GM13977 (cell line): Measurements from ENCODE around the gene MBOAT1.
"Not testable (repeated sequence)": the region's sequence is repeated elsewhere in the genome, so short reads cannot be mapped to it uniquely, and the experiment has no call there.

Experiments
- DNase-seq: peaks from one replicate; pipeline ENCODE4 v3.0.0; 2012; ENCODE audit warnings: low spot score
- in situ Hi-C: fragments of 300-500 bp; cut with MboI; formaldehyde crosslinking; loops from one replicate; pipeline ENCODE4 v1.12.0; 2022; ENCODE audit warnings: low sequenced_read_pairs, low pct_unique_long_range_greater_than_20kb, mixed read lengths, inconsistent platforms; ENCODE audit not compliant: unreplicated experiment
- TF ChIP-seq, protein P1 (sequence below): IDR thresholded peaks from 2 replicates; pipeline ENCODE4 v1.5.1; 2012; ENCODE audit warnings: mild to moderate bottlenecking, control low read depth; ENCODE audit not compliant: insufficient read depth; ENCODE audit errors: extremely low read depth, missing control alignments

MBOAT1 gene

DNA sequence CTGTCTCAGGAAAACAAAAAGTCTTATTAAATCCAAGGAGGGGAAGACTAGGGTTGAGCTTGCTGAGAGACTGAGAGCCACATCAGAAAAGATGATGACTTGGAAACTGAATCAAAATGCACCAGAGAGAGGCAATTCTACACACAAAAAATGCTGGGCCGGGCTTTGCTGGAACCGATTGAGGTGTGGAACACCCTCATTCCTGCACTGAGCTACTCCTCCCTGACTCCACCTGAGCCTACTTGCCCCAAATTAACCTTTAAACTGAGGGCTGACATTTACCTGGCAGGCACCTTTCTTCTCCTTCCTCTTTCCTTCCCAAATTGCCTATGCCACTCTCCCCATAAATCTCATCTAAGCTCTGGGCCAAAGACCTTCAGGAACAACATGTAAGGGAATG lies 40.8 kb upstream of the MBOAT1 start:
- TF ChIP-seq, protein P1, sequence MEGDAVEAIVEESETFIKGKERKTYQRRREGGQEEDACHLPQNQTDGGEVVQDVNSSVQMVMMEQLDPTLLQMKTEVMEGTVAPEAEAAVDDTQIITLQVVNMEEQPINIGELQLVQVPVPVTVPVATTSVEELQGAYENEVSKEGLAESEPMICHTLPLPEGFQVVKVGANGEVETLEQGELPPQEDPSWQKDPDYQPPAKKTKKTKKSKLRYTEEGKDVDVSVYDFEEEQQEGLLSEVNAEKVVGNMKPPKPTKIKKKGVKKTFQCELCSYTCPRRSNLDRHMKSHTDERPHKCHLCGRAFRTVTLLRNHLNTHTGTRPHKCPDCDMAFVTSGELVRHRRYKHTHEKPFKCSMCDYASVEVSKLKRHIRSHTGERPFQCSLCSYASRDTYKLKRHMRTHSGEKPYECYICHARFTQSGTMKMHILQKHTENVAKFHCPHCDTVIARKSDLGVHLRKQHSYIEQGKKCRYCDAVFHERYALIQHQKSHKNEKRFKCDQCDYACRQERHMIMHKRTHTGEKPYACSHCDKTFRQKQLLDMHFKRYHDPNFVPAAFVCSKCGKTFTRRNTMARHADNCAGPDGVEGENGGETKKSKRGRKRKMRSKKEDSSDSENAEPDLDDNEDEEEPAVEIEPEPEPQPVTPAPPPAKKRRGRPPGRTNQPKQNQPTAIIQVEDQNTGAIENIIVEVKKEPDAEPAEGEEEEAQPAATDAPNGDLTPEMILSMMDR: no peak
- in situ Hi-C loops: no loop called here
- no peak for DNase-seq

DNA sequence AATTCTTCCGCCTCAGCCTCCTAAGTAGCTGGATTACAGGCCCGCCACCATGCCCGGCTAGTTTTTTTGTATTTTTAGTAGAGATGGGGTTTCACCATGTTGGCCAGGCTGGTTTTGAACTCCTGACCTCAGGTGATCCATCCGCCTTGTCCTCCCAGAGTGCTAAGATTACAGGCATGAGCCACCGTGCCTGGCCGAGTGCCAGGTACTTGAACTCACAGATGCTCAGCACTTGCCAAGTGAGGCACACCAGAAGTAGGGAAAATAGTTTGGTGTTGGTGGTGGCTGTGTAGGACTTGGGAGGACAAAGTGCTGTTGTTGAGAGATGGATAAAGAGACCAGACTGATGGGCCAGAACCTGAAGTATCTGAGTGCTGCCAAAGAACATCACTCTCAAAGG lies 40.0 kb upstream of the MBOAT1 start:
- in situ Hi-C loops: no loop called here
- no peak for DNase-seq
- TF ChIP-seq, protein P1: no peak

DNA sequence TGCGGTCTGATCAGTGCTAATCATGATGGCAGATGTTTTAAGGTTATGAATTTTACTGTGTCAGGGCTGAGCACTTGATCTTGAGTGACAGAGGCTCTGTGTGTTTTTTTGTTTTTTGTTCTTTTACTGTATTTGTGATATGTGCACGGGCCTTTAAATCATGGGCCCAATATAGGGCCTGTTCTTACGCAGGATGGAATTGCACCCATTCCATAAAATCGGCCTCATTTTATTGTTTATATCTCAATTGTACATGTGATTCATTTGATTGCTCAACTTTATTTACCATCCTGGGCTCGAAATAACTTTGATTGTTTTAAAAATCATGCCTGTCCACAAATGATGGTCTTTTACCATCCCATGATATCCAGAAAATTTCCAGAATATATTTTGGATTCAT lies 39.3 kb upstream of the MBOAT1 start:
- TF ChIP-seq, protein P1: no peak
- DNase-seq: no peak

DNA sequence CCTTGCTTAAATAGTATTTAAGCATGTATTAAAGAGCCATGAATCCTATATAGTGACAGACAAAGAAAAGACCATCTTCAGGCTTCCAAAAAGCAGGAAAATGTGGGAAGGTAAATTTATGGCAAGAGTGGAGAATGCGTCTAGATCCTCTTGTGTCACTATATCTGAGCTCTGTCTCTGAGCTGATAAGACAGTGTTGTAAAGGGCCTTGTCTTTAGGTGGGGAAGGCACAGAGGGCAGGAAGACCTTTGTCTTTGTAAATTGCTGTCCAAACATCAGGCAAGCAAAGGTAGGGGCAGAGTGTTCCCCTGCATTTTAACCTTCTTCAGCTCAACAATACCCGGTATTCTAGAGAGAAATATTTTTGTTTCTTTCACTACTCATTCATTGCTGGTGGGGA lies 33.9 kb upstream of the MBOAT1 start:
- TF ChIP-seq, protein P1: no peak
- in situ Hi-C loops: no loop called here
- DNase-seq: no peak

More for the DNA sequence above, 39.3 kb upstream of the MBOAT1 start:
- in situ Hi-C loops: no loop called here

DNA sequence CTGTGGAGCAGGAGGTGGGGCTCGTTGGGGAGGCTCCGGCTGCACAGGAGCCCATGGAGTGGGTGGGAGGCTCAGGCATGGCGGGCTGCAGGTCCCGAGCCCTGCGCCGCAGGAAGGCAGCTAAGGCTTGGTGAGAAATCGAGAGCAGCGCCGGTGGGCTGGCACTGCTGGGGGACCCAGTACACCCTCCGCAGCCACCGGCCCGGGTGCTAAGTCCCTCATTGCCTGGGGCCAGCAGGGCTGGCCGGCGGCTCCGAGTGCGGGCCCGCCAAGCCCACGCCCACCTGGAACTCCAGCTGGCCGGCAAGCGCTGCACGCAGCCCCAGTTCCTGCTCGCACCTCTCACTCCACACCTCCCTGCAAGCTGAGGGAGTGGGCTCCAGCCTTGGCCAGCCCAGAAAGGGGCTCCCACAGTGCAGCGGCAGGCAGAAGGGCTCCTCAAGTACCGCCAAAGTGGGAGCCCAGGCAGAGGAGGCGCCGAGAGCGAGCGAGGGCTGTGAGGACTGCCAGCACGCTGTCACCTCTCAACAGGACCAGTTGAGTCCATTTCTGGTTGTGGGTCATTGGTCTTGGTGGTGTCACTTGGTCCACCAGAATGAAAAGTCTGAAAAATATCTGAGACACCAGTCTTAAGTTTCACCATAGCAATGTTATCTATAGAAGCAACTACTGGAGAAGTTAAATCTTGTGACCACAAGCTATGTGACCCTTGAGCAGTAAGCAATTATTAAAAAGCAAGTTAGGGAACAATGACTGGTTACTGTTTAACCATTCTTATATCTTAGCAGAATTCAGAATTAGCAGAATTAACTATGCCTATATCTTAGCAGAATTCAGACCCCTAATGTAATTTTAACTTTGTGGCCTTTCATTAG lies 32.8 kb upstream of the MBOAT1 start:
- DNase-seq, in situ Hi-C loops: not testable (repeated sequence)

DNA sequence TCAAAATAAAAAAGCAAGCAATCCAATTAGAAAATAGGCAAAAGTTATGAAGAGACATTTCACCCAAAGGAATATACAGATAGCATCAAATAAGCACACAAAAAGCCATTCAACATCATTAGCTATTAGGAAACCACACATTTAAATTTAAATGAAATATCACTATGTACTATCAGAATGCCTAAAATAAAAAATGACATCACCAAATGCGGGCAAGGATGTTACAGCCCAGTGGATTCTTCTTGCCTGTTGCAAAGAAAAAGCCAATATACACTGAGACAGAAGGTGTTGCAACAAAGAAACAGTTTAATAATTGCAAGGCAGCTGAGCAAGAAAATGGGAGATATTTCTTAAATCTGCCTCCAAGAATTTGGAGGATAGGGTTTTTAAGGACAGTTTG lies 31.0 kb upstream of the MBOAT1 start:
- no peak for DNase-seq
- TF ChIP-seq, protein P1: no peak
- in situ Hi-C loops: no loop called here

DNA sequence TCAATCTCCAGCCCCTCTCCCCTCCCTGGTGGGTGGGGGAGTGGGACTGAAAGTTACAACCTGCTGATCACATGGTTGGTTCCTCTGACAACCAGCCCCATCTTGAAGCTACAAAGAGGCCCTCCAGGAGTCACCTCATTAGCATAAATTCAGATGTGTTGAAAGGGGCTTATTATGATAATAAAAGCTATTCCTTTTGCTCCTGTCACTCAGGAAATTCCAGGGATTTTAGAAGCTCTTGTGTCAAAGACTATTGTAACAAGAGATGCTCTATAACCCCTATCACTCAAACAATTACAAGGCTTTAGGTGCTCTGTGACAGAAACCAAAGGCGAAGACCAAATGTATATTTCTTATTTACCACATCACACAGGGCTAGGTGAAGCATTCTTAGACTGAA lies 30.1 kb upstream of the MBOAT1 start:
- TF ChIP-seq, protein P1: no peak
- in situ Hi-C loops: no loop called here
- DNase-seq: no peak
